Endothelial cell of umbilical vein (primary cell): ENCODE measurements around the gene ANK2.

Experiments
- EZH2 ChIP-seq: IDR thresholded peaks from 2 replicates; pipeline ENCODE4 v1.6.1; 2012; ENCODE audit warnings: borderline replicate concordance, low read depth, mild to moderate bottlenecking, moderate library complexity, low read length, inconsistent platforms; ENCODE audit not compliant: severe bottlenecking
- GATA2 ChIP-seq: IDR thresholded peaks from 2 replicates; pipeline ENCODE4 v1.7.0; 2011; ENCODE audit warnings: low read depth, mild to moderate bottlenecking, moderate library complexity, mixed read lengths, low read length; ENCODE audit not compliant: insufficient read length, insufficient read depth
- POLR2A ChIP-seq: IDR thresholded peaks from 2 replicates; pipeline ENCODE4 v1.6.1; 2012; ENCODE audit warnings: low read depth, mild to moderate bottlenecking, control low read depth, low read length
- POLR2AphosphoS5 ChIP-seq: IDR thresholded peaks from 2 replicates; pipeline ENCODE4 v1.6.1; 2012; ENCODE audit warnings: low read depth, mild to moderate bottlenecking, control low read depth, low read length, moderate library complexity; ENCODE audit not compliant: insufficient read depth
- TF ChIP-seq, protein P1 (sequence below), 2 donors: IDR thresholded peaks; 1 replicate in 1 of 2; 2 replicates in 1 of 2; pipeline ENCODE4 v1.5.1; 2011; ENCODE audit warnings: low read length in 2 of 2, mild to moderate bottlenecking in 2 of 2, moderate library complexity in 2 of 2, control low read depth in 1 of 2, inconsistent platforms in 1 of 2, low read depth in 1 of 2; ENCODE audit not compliant: insufficient read depth in 1 of 2; ENCODE audit errors: extremely low read depth in 1 of 2

DNA sequence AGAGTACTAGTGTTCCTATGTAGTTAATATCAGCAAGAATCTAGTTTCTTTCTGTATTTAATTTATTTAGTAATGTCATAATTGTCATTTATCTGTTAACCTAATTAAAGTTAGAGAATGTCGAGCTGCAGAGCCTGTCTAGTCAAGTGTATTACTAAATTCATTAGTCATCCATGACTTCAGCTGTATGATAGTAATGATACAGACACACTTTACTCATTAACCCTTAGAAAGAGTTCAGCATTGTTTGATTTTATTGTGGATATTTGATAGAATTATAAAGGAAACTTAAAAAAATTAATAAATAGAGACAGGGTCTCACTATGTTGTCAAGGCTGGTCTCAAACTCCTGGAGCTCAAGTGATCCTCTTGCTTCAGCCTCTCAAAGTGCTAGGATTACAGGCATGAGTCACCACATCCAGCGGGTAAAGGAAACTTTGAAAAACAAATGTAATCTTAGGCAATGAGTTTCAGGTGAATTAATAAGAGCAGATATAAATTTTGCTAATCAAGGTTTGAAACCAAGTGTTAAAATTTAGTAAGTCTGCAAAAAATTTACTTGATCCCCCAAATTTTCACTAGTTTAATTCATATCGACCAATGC lies 110.6 kb downstream of the ANK2 start:
- TF ChIP-seq, protein P1, sequence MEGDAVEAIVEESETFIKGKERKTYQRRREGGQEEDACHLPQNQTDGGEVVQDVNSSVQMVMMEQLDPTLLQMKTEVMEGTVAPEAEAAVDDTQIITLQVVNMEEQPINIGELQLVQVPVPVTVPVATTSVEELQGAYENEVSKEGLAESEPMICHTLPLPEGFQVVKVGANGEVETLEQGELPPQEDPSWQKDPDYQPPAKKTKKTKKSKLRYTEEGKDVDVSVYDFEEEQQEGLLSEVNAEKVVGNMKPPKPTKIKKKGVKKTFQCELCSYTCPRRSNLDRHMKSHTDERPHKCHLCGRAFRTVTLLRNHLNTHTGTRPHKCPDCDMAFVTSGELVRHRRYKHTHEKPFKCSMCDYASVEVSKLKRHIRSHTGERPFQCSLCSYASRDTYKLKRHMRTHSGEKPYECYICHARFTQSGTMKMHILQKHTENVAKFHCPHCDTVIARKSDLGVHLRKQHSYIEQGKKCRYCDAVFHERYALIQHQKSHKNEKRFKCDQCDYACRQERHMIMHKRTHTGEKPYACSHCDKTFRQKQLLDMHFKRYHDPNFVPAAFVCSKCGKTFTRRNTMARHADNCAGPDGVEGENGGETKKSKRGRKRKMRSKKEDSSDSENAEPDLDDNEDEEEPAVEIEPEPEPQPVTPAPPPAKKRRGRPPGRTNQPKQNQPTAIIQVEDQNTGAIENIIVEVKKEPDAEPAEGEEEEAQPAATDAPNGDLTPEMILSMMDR (IDR thresholded peaks at IDR 0.05; ENCODE audit: extremely low read depth in 1 of 2, insufficient read depth in 1 of 2, low read depth in 1 of 2, low read length in 2 of 2), result no peak
- TF ChIP-seq POLR2A, result no peak
- no peak for TF ChIP-seq POLR2AphosphoS5
- no peak for TF ChIP-seq GATA2
- TF ChIP-seq EZH2, result no peak
